ENCODE results near the gene NT5C3A.

The NT5C3A gene

DNA sequence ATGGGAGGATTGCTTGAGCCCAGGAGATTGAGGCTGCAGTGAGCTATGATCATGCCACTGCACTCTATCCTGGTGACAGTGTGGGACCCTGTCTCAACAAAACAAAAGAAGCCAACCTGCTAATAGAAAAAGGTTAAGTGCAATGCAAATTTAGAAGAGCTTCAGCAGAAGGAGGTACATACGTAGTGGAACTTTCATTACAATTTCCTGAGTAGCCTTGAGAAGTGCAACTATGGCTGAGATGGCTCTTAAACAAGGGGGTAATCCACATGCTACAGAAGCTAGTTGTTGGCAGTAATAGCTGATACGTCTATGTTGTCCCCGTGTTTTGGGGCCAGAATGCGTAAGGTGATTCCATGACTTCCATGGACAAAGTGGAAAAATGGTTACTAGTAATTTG lies 10.7 kb upstream of the NT5C3A start:
- no peak for DNase-seq

DNA sequence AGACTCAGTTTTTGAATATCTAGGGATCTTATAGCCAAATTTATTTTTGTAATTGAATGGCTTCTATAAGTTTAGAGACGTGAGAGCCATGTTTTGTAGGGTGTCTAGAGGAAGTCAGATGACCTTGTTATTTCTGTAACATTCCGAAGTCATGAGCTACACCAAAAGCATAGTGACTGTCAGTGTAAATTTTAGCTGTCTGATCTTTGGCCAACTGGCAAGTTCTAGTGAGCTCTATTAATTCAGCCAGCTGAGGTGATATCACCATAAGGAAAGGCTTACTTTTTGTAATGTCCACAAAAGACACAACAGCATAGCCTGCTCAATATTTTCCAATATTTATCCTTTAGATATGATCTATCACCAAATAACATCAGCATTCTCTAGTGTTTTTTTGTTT lies 9.9 kb upstream of the NT5C3A start:
- DNase-seq = no peak

DNA sequence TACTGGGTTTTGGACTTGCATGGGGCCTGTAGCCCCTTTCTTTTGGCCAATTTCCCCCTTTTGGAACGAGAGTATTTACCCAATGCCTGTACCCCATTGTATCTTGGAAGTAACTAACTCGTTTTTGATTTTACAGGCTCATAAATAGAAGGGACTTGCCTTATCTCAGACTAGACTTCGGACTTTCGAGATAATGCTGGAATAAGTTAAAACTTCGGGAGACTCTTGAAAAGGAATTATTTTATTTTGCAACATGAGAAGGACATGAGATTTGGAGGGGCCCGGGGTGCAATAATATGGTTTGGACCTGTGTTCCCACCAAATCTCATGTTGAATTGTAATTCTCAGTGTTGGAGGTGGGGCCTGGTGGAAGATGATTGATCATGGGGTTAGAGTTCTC lies 8.3 kb upstream of the NT5C3A start:
- DNase-seq = no peak

DNA sequence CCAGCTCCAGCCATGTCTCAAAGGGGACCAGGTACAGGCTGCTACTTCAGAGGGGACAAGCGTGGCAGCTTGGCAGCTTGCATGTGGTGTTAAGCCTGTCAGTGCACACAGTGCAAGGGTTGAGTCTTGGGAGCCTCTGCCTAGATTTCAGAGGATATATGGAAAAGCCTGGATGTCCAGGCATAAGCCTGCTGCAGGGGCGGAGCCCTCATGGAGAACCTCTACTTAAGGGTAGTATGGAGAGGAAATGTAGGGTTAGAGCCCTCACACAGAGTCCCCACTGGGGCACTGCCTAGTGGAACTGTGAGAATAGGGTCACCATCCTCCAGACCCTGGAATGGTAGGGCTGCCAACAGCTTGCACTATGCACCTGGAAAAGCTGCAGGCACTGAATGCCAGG lies 7.7 kb upstream of the NT5C3A start:
- no peak for DNase-seq

DNA sequence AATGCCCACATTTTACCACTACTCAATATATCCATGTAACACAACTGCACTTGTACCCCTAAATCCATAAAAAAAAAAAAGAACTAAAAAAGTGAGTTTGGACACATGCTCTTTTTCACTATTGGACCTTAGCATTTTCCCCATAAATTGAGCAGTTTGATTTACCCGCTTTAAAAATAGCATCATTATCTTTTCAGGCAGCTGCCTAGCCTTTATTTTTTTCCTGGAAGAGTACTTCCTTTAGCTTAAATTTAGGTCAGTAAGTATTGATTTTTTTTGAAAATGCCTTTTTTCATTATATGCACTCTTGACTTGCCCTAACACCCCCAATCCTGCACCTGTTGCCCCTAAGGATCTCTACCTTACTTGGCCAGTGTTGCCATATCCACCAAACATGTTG lies 5.3 kb upstream of the NT5C3A start:
- no peak for DNase-seq

DNA sequence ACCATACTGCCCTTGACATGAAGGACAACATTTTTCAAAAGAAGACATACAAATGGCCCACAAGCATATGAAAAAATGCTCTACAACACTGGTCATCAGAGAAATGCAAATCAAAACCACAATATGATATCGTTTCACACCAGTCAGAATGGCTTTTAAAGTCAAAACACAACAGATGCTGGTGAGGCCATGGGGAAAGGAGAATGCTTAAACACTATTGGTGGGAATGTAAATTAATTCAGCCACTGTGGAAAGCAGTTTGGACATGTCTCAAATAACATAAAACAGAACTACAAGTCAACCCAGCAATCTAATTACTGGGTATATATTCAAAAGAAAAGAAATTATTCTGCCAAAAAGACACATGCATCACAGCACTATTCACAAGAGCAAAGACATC lies 4.2 kb upstream of the NT5C3A start:
- DNase-seq = no peak

DNA sequence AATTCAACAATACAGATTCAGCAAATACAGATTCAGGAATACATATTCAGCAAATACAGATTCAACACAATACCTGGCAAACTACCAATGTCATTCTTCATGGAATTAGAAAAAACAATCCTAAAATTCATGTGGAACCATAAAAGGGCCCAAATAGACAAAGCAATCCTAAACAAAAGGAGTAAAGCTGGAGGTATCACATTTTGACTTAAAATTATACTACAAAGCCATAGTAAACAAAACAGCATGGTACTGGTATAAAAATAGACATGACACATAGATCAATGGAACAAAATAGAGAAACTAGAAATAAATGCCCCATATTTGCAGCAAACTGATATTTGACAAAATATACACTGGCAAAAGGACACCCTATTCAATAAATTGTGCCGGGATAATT lies 3.4 kb upstream of the NT5C3A start:
- no peak for DNase-seq

DNA sequence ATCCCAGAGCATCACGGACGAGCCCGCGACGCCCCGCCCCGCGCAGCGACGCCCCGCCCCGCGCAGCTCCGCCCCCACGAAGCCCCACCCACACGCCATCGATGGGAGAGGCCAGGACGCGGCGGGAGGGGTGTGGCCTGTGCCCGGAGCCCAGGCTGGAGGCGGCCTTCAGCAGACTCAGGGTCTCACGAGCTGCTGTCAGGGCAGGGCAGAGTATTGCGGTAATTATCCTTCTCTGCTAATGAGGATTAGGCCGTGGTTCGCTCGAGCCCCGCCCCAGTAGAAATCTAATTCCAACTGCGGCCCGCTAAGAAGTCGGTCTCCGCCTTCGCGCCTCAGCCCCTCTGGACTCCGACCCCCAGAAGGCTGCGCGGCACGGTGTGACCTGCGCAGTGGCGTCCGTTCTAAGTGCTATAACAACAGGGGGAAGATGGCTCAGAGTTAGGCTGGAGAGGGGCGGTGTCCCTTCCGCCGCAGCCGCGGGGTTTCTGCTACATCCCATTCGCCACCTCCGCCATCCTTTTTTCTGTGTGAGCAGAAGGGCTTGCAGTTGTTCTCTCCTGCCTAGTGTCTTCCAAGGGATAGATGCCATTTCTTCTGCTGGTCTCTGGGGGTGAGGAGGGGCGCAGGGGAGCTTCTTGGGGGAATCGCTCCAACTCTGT lies 337 bp upstream of the NT5C3A start:
- peak; percentile 97 for DNase-seq

DNA sequence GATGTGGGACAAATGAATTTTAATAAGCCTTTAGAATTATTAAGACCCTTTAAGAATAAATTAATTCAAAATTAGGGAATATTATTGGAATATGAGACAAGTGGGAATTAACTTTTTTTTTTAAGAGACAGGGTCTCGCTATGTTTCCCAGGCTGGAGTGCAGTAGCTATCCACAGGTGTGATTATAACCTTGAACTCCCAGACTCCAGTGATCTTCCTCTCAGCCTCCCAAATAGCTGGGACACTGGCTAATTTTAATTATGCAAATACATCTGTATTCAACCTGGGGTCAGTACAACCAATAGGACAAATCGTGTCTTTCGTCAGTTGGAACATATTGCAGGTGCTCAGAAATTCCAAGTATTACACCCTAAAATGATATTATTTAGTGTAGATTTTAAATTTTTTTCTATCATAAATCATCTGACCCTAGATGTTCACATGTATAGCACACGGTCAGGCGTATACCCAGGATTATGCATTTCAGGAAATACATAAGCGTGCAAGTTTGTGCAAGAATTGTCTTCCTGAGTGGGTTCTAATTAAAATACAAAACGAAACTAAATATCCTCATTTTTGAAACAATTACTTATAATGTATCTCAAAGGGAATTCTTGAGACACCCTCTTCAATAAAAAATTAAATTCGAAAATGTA lies 1.2 kb downstream of the NT5C3A start:
- DNase-seq = no peak

DNA sequence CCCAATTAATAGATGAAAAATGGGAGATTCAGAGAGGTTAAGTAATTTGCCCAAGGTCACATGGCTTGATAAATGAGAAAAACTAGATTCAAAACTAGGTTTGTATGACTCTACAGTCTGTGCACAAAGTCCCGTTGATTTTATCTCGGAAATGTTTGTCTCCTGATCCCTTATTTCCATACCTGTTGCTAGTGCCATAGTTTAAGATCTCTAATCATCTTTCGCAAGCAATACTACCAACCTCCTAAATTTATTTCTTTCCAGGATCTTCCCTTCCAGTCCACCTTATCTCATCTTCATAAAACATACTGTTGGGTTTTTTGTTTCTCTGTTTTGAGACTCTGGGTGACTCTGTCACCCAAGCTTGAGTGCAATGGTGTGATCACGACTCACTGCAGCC lies 2.9 kb downstream of the NT5C3A start:
- DNase-seq = no peak

DNA sequence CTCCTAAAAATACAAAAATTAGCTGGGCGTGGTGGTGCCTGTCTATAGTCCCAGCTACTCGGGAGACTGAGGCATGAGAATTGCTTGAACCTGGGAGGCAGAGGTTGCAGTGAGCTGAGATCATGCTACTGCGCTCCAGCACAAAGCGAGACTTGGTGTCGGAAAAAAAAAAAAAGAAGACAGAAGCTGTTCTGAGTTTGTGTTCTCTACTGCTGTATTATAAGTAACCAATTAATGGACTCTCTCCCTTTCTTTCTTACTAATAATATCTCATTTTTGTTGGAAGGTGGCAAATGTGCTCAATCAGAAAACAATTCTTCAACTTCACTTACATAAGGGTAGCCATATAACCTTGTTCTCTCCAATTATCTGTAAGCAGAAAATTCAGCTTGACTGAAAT lies 7.4 kb downstream of the NT5C3A start:
- DNase-seq = no peak

DNA sequence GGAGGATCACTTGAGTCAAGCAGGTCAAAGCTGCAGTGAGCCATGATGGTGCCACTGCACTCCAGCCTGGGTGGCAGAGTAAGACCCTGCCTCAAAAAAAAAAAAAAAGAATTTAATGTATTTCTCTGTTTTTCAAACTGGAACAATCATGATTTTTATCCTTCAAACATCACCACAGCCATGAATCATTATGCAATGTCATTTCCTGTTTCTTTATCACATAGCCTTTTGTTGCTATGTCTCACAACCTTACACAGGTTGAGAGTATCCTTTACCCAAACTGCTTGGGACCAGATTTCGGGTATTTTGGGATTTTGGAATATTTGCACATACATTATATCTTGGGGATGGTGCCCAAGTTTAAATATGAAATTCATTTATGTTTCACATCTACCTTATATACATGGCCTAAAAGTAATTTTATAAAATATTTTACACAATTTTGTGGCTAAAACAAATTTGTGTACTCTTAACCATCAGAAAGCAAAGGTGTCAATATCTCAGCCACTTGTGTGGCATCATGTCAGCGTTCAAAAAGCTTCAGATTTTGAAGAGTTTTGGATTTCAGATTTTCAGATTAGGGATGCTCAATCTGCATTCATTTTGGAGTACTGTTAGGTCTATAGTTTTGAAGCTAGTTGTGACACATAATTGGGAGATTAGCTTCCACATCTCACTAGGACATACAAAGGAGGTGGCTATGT lies 8.2 kb downstream of the NT5C3A start:
- no peak for DNase-seq

DNA sequence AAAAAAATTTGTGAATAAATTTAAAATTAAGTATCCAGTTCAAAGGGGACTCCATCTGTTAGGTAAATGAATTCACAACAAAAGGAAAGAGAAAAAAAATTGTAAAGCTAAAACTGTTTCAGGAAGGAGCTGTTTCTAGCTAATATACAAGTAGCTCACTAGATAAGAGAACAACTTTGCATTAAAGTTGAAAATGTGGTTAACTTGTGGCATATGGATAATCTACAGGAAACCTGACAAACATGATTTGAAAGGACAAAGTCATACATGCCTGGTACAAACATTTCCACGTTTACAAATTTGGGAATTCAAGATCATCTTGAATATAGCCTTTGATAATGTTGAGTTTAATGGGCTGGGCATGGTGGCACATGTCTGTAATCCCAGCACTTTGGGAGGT lies 8.9 kb downstream of the NT5C3A start:
- no peak for DNase-seq

DNA sequence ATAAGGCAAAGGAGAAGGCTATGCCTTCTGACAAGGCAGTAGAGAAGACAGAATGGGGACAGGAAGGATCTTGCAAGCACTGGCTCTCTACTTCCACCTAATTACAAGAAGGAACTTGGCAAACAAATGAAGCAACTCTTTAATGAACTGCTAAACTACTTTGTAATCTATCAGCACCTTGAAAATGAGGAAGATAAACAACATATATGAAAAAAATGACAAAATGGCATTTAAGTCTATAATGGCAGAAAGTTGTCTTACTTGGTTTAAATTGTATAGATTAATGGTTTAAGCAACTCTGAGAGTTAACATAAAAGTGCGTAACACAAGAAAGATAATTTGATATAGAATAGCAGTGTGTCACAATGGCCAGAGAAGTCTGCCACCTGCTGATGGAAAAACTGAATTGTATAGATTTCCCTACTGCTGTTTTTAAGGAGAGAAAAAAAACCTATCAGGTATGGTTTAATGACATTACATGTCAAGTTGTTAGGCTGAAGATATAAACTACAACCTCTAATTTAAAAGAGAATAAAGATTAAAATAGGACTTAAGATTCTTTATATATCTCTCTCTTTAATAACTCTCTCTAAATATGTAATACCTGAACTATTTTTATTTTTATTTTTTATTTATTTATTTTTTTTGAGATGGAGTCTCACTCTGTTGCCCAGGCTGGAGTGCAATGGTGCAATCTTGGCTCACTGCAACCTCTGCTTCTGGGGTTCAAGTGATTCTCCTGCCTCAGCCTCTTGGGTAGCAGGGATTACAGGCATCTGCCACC lies 11.8 kb downstream of the NT5C3A start:
- DNase-seq = no peak

DNA sequence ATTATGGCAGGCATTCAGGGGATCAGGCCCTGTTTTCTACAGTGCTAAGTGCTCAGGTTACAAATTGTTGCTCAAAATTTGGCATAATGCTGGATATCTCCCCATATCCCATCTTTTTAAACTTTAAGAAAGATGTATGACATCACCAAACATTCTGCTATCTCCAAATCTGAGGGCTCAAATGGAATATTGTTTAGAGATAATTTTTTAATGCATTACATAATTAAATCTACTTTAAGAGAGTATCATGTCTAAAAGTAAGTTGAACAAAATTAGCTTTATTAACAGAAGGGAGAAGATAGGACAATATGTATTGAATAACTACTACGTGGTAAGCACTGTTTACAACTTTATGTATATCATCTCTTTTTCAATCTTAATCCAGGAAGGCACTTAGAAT lies 13.9 kb downstream of the NT5C3A start:
- DNase-seq = no peak

DNA sequence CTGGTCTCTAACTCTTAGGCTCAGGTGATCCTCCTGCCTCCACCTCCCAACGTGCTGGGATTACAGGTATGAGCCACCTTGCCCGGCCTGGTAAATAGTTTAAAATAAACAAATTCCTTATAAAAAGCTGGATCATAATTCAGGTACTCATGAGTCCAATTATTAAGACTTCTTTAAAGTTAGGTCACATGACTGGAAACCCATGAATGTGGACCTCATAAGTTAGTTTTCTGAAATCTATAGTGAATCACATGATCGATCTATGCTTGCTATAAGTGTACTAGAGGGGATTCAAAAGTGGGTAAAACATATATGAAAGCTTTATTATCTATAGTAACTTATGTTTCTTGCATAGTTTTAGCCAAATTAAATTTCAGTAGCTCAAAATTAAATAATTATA lies 14.3 kb downstream of the NT5C3A start:
- DNase-seq = no peak

DNA sequence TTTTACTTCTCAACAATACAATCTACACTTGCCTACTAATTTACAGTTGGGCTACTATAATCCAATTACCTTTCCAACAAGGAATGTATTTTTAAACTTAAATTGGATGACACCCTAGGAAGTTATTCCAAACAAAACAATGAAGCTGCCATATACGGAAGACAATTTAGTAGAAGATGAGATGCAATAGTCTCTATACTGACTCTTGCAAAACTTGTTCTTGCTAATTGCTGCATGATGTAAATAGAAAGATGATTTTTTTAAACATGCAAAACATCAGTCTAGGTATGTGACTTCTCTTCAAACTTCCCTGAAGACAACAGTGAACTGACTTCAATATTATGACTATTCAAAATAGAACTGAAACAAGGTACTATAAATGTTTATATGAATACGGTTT lies 17.6 kb downstream of the NT5C3A start:
- no peak for DNase-seq

DNA sequence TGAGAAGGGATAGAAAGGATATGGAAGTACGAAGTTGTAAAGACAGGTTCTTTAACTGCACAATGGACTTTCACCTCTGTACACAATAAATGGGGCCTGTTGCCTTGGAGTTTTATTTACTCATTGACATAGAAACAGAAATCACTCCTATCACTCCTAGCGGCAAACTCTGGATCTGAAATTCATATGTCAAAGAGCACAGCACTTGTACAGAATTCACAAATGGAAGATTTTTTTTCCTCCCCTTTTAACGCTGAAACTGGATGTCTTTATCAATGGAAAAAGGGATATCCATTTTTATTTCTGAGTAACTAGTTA lies 18.2 kb downstream of the NT5C3A start:
- no peak for DNase-seq

DNA sequence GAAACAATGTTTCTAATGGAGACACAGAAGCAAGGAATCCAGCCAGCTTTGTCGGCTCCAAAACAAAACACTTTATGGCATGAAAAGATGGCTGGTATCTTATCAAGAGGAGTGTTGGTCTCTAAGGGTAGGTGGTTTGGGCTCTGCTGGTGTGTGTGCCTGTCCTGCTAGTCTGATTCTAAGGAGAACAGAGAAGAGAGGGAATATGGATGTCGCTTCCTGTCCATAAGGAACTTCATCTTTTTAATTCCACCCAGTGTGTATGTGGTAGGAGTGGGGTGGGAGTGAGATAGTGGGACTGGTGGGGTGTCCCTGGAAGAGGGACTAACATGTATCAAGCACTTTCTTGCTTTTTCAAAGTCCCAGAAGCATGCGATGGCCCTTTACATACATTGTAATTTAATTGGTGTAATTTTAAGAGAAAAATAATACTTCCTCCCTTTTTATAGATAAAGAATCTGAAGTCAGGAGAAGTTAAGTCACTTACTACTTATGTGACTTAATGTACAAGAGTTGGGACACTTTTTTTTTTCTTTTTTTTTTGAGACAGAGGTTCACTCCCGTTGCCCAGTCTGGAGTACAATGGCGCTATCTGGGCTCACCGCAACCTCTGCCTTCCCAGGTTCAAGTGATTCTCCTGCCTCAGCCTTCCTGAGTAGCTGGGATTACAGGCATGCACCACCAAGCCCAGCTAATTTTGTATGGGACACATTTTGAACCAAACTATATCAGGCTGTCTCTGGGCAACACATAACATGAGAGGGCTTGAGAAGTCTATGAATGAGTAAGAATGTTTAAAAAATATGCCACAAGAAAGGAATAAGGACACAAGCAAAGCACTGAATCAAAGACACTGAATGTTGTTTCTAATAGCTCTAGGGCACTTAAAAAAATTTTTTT lies 18.8 kb downstream of the NT5C3A start:
- no peak for DNase-seq

DNA sequence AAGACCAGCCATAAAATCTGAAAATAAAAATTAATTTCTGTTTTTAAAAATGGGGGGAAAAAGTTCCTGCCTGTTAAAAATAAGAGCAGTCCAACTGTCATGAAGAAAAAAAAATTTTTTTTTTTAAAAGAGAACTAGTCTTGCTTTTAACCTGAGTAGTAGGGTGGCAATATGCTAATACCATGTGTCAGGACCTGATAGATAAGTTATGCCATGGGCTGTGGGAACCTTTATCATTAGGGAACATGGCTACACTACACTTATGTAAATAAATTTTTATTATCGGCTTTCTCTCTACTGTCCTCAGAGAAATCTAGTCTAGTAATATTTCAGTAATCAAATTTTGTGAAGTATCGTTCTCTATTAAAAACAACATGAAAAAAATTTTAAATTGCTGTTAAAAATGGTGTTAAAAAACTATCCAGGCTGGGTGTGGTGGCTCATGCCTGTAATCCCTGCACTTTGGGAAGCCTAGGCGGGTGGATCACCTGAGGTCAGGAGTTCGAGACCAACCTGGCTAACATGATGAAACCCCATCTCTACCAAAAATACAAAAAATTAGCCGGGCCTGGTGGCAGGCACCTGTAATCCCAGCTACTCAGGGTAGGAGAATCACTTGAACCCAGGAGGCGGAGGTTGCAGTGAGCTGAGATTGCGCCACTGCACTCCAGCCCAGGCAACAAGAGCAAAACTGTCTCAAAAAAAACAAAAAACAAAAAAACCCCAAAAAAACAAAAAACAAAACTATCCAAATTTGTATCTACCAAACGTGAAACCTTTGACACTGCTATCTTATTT lies 20.7 kb downstream of the NT5C3A start:
- DNase-seq = no peak

DNA sequence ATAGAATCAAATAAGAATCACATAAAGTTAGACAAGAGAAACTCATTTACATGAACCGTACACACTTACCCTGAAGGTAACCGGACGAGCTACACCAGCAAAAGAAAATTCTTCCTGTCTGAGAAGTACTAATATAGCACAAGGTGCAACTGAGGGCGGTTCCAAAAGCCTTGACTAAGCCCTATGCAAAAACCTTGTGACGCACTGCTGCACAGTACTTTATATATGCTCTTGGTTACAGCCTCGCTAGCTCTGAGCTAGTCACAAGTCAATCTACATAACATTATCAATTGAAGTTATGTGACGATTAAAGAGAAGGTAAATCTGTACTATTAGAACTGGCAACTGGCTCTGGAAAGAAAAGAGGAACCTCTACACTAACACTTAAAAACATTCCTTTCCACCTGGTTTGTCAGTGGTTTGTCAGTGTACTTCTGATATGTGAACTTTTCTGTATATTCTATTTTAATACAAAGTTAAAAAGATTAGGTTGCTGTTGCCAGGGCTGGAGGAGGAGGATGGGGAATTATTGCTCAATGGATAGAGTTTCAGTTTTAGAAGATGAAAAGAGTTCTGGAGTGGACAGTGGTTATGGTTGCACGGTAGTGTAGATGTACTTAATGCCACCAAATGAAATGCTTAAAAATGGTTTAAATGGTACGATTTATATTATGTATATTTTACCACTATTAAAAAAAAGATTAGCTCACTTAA lies 21.6 kb downstream of the NT5C3A start:
- no peak for DNase-seq
